Muscle of leg (tissue), 11 donors: Measurements from ENCODE around the gene NAA11. TPM values are rescaled to one million over a fixed set of nuclear protein-coding genes. Genes with fewer than 3 reads are reported as not detected.
A peak's percentile ranks its signal among the peaks of the same experiment; 100 is the strongest.

Source experiments
- DNase-seq: peaks from one replicate; pipeline ENCODE4 v3.0.0; 2013
- H3K27ac ChIP-seq: one replicate; pipeline ENCODE4 v1.5.1; 2013; ENCODE audit warnings: mild to moderate bottlenecking, low read length, control low read depth
- H3K27me3 ChIP-seq: one replicate; pipeline ENCODE4 v1.6.1; 2013; ENCODE audit warnings: low read length; ENCODE audit not compliant: control insufficient read depth, insufficient read depth
- H3K36me3 ChIP-seq: one replicate; pipeline ENCODE4 v1.6.1; 2013; ENCODE audit warnings: low read length; ENCODE audit not compliant: control insufficient read depth, insufficient read depth
- H3K4me1 ChIP-seq: one replicate; pipeline ENCODE4 v1.6.1; 2013; ENCODE audit warnings: low read length; ENCODE audit not compliant: control insufficient read depth, insufficient read depth
- H3K4me3 ChIP-seq: one replicate; pipeline ENCODE4 v1.5.1; 2013; ENCODE audit warnings: low read length, control low read depth
- H3K9me3 ChIP-seq: replicated peaks from 2 replicates; pipeline ENCODE4 v1.6.1; 2013; ENCODE audit warnings: low read depth, low read length; ENCODE audit not compliant: control insufficient read depth
- WGBS: methylation state at CpG from one replicate; pipeline ENCODE4 v1.1.5; 2013; ENCODE audit warnings: missing lambda C conversion rate; ENCODE audit not compliant: insufficient coverage; 5-methylcytosine and 5-hydroxymethylcytosine counted together
- polyA plus RNA-seq, 8 donors: library from polyadenylated mRNA; unstranded; fragments of 120-200 nt; gene quantifications; one replicate each; pipeline versions ENCODE4 v1.2.1 to v1.2.3, GENCODE V29; 2013; ENCODE audit warnings: inconsistent platforms in 1 of 8, low replicate concordance in 1 of 8; ENCODE audit not compliant: insufficient read length in 8 of 8, insufficient read depth in 1 of 8
- total RNA-seq: library from RNA; stranded (reverse); fragments of 120-200 nt; gene quantifications from one replicate; pipeline ENCODE4 v1.2.4, GENCODE V29; 2013

NAA11 gene
- total and polyA plus RNA-seq, 9 donors: 0.10 to 0.88 (median 0.30) TPM

- Histone ChIP-seq H3K36me3 (no peaks in the 10 kb centered on the region), H3K4me1 (no peaks in the 10 kb centered on the region)
- DNase-seq: no peak
Observed at GRCh38 chr4:79341893-79342653, 16.2 kb upstream of the NAA11 start.

GRCh38 chr4:79340568-79340967, 14.7 kb upstream of the NAA11 start:
- Histone ChIP-seq H3K27ac (no peak overlapping the region), H3K27me3 (no peaks in the 10 kb centered on the region), H3K36me3 (no peaks in the 10 kb centered on the region), H3K9me3 (peaks cover 3% of the 10 kb centered on the region), H3K4me1 (no peaks in the 10 kb centered on the region), H3K4me3 (no peak overlapping the region)
- 95% methylated on average over 2 of the region's 2 CpGs for WGBS
- no peak for DNase-seq

More at GRCh38 chr4:79341893-79342653, 16.2 kb upstream of the NAA11 start:
- no peaks in the 10 kb centered on the region for H3K27me3 ChIP-seq
- no peak overlapping the region for H3K4me3 ChIP-seq
- no peak overlapping the region for H3K27ac ChIP-seq
- no CpG with 5 or more reads among the region's 3 CpGs for WGBS
- H3K9me3 ChIP-seq: peaks cover 3% of the 10 kb centered on the region

GRCh38 chr4:79338148-79338547, 12.3 kb upstream of the NAA11 start:
- Histone ChIP-seq H3K27me3 (no peaks in the 10 kb centered on the region), H3K4me1 (no peaks in the 10 kb centered on the region), H3K36me3 (no peaks in the 10 kb centered on the region), H3K4me3 (no peak overlapping the region), H3K9me3 (no peaks in the 10 kb centered on the region), H3K27ac (no peak overlapping the region)
- no peak for DNase-seq

GRCh38 chr4:79334783-79335182, 8.9 kb upstream of the NAA11 start:
- no peak overlapping the region for H3K27ac ChIP-seq
- WGBS: no CpG with 5 or more reads among the region's 1 CpG
- no peak overlapping the region for H3K4me3 ChIP-seq

GRCh38 chr4:79334341-79334740, 8.5 kb upstream of the NAA11 start:
- no peak overlapping the region for H3K27ac ChIP-seq
- no peaks in the 10 kb centered on the region for H3K36me3 ChIP-seq
- no peaks in the 10 kb centered on the region for H3K27me3 ChIP-seq
- no peak for DNase-seq
- H3K4me3 ChIP-seq: no peak overlapping the region
- no peaks in the 10 kb centered on the region for H3K9me3 ChIP-seq
- H3K4me1 ChIP-seq: no peaks in the 10 kb centered on the region
- no CpG with 5 or more reads among the region's 4 CpGs for WGBS

More at GRCh38 chr4:79334783-79335182, 8.9 kb upstream of the NAA11 start:
- DNase-seq: no peak
- H3K36me3 ChIP-seq: no peaks in the 10 kb centered on the region
- H3K27me3 ChIP-seq: no peaks in the 10 kb centered on the region
- no peaks in the 10 kb centered on the region for H3K4me1 ChIP-seq
- H3K9me3 ChIP-seq: no peaks in the 10 kb centered on the region

- Histone ChIP-seq H3K27ac (no peak overlapping the region), H3K9me3 (no peaks in the 10 kb centered on the region), H3K4me3 (no peak overlapping the region), H3K4me1 (no peaks in the 10 kb centered on the region), H3K36me3 (no peaks in the 10 kb centered on the region), H3K27me3 (no peaks in the 10 kb centered on the region)
- no CpG with 5 or more reads among the region's 2 CpGs for WGBS
- DNase-seq: peak; percentile 8
Observed at GRCh38 chr4:79331126-79331876, 5.4 kb upstream of the NAA11 start.

GRCh38 chr4:79330720-79331119, 4.9 kb upstream of the NAA11 start:
- no peaks in the 10 kb centered on the region for H3K4me1 ChIP-seq
- H3K27me3 ChIP-seq: no peaks in the 10 kb centered on the region
- no peak for DNase-seq
- H3K27ac ChIP-seq: no peak overlapping the region
- WGBS: 84% methylated on average over 2 of the region's 2 CpGs
- no peaks in the 10 kb centered on the region for H3K36me3 ChIP-seq
- no peaks in the 10 kb centered on the region for H3K9me3 ChIP-seq
- no peak overlapping the region for H3K4me3 ChIP-seq

GRCh38 chr4:79325436-79325835, 425 bp downstream of the NAA11 start:
- 93% methylated on average over 9 of the region's 12 CpGs for WGBS
- no peaks in the 10 kb centered on the region for H3K27me3 ChIP-seq

GRCh38 chr4:79319975-79320374, 5.9 kb downstream of the NAA11 start:
- 85% methylated on average over 2 of the region's 4 CpGs for WGBS
- H3K4me3 ChIP-seq: no peak overlapping the region
- DNase-seq: no peak
- no peaks in the 10 kb centered on the region for H3K27me3 ChIP-seq
- H3K9me3 ChIP-seq: no peaks in the 10 kb centered on the region
- no peaks in the 10 kb centered on the region for H3K4me1 ChIP-seq
- H3K27ac ChIP-seq: no peak overlapping the region
- H3K36me3 ChIP-seq: no peaks in the 10 kb centered on the region

More at GRCh38 chr4:79325436-79325835, 425 bp downstream of the NAA11 start:
- DNase-seq: no peak
- H3K27ac ChIP-seq: no peak overlapping the region
- no peak overlapping the region for H3K4me3 ChIP-seq
- H3K36me3 ChIP-seq: no peaks in the 10 kb centered on the region
- H3K9me3 ChIP-seq: no peaks in the 10 kb centered on the region
- H3K4me1 ChIP-seq: no peaks in the 10 kb centered on the region

GRCh38 chr4:79317711-79318110, 8.2 kb downstream of the NAA11 start:
- Histone ChIP-seq H3K9me3 (no peaks in the 10 kb centered on the region), H3K27me3 (no peaks in the 10 kb centered on the region), H3K27ac (no peak overlapping the region), H3K4me1 (no peaks in the 10 kb centered on the region), H3K4me3 (no peak overlapping the region), H3K36me3 (no peaks in the 10 kb centered on the region)
- DNase-seq: no peak
